HG03064 (cell line): ENCODE measurements around the gene MBP.
"Not testable (repeated sequence)": the region's sequence is repeated elsewhere in the genome, so short reads cannot be mapped to it uniquely, and the experiment has no call there.

Experiments used
- ATAC-seq: cut with Tn5 transposase; IDR thresholded peaks from one replicate; pipeline ENCODE4 v1.9.1; 2021; ENCODE audit warnings: low read depth; ENCODE audit not compliant: unreplicated experiment

The MBP gene

GRCh38 chr18:77035380-77036187, 97.0 kb downstream of the MBP start:
- ATAC-seq: no peak

- ATAC-seq: no peak
Measured at GRCh38 chr18:77033575-77033974, 99.0 kb downstream of the MBP start.

- no peak for ATAC-seq
Measured at GRCh38 chr18:77032181-77032701, 100.3 kb downstream of the MBP start.

DNA sequence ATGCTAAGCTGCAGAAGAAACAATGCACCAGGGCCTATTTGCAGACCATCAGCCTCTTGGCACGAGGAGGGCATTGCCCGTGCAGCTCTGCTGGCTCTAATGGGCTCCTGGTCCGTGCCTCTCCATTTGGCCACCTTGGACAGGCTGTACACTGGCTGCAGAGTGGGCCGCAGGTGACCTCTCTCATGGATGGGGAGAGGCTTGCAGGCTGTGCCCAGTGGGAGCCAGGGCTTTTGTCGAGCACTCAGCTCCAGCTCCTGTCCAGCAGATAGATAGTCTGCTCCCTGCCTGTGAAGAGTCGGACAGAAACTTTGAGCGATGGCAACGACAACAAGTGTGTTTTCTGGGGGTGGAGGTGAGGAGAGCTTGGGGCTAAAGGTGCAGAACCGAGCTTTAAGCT, 100.9 kb downstream of the MBP start:
- no peak for ATAC-seq

- ATAC-seq: no peak
Measured at GRCh38 chr18:77030201-77030600, 102.4 kb downstream of the MBP start.

DNA sequence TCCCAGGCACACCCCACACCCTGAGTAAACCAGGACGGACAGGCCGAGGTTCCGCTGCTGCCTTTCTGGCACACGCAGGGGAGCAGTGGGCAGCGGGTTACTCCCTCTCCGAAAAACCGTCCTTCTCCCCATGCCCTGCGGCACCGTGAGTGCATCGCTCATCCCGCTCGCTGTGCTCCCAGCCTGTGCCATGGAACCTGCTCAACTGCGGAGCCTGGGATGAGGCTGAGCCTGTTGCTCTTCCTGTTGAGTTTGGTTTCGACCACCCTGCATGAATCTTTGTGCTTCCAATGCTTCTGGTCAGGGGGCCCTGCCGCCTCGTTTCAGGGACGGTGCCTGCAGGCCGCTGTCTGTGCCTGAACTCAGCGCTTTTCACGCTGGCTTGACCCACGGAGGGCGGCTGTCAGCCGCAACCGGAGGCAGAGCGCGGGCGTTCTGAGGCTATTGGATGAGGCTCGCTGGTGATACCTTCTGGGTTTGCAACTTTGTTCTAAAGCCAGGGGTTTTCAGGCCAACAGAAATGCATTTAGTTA, 106.7 kb downstream of the MBP start:
- ATAC-seq: no peak

- ATAC-seq: no peak
Measured at GRCh38 chr18:77025123-77025522, 107.5 kb downstream of the MBP start.

- no peak for ATAC-seq
Measured at GRCh38 chr18:77024476-77024875, 108.1 kb downstream of the MBP start.

DNA sequence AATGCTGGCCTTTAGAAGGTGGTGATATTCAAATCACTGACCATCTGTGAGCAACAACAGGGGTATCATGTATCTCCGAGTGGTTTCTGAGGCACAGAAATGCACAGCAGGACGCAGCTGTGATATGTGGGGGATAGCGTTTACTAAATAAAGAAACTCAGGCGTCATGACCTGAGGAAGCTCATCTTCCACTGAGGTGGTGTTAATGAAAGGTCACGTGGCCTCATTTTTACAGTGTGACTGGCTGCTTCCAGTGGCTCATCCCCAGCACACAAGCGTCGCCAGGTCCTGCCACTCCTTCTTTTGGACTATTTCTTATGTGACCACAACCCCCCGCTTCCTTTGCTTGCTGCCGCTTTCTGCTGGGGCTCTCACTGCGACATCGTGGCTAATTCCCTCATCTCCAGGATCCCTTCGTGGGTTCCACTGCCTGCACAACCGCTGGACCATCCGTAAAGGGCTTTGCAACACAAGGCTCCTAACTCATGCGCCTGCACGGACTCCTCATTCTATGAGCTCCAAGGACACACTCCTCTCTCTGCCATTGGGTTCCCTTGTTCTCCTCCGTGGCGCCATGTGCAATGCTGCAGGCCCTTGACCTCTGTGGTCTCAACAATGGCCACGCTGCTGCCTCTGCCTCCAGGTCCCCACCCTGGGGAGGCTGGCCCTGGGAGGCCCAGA, 109.3 kb downstream of the MBP start:
- no peak for ATAC-seq

- no peak for ATAC-seq
Measured at GRCh38 chr18:77022556-77022955, 110.0 kb downstream of the MBP start.

DNA sequence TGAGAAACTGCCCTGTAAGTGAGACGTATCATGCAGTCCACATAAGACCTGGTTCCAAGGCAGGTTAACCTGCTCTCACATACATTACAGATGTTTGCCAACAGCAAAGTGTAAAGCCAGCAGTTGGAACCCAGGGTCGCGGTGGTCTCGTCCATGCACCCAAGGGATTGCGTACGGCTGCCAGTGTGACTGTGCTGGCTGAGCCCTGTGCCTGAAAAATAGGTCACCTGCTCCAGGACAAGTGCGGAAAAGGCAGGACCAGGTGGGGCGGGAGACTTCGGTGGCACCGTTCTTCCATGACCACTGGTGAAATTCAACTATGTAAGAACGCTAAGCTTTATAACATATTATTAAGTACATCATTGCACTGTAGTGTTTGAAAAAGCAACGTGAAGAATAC, 110.5 kb downstream of the MBP start:
- ATAC-seq: no peak

- not testable (repeated sequence) for ATAC-seq
Measured at GRCh38 chr18:77021478-77021877, 111.1 kb downstream of the MBP start.

DNA sequence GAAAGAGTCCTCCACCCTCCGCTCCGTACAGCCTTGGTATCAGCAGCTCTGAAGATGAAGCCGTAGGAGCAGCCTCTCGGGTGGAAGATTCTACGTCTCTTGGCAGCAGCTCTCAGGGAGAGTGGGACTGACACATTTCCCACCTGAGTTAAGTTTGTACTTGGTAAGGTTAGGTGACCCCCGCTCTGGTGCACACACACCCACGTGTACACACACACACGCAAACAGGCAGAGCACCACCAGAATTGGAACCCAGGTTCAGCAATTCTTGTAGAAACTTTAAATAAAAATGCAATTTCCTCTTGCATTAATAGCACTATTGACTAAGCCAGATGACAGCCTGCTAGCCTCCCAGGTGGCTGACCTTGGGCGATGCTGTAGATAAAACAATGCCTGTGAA, 111.5 kb downstream of the MBP start:
- no peak for ATAC-seq

GRCh38 chr18:77020561-77020960, 112.0 kb downstream of the MBP start:
- ATAC-seq: no peak

- no peak for ATAC-seq
Measured at GRCh38 chr18:77019641-77020040, 112.9 kb downstream of the MBP start.

GRCh38 chr18:77018650-77019049, 113.9 kb downstream of the MBP start:
- not testable (repeated sequence) for ATAC-seq

- ATAC-seq: no peak
Measured at GRCh38 chr18:77017355-77017754, 115.2 kb downstream of the MBP start.

GRCh38 chr18:77016936-77017335, 115.6 kb downstream of the MBP start:
- ATAC-seq: no peak

DNA sequence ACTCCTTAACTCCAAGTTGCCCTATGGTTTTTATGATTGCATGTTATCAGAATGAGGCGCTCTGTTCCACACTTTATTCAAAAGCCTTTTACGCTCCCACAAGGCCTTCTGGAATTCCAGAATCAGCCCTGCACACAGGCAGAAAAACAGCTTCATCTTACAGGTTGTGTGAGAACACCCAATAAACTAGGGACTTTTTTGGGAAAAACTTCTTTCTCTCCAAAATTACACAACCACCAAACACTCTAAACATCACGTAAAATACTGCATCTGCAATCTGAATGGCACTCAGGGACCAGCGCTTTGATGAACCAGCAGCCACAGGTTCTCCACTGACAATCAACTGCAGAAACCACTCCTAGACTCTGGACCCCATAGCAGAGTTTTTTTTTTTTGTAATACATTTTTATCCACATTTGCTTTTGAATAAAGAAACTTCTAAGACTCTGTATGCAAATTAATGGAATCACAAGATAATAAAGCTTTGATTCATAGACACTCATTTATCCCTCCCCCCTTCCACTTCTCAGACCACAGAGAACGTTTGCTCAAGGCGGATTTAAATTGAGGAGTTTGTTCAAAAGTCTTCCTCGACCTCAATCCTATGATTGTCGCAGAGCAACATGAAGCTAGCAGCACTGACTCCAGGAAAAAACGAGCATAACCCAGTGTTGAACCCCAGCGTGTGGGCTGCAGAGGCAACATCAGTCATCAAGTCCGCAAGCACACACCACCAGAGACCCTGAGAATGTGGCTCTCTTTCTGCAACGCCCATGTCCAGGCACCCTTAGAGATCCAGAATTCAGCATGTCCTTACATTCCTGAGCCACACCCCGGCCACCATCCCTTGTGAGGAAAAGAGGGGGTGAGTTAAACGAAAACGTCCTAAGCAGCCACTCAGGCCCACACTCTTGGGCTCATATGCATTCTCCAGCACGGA, 116.5 kb downstream of the MBP start:
- ATAC-seq: no peak

DNA sequence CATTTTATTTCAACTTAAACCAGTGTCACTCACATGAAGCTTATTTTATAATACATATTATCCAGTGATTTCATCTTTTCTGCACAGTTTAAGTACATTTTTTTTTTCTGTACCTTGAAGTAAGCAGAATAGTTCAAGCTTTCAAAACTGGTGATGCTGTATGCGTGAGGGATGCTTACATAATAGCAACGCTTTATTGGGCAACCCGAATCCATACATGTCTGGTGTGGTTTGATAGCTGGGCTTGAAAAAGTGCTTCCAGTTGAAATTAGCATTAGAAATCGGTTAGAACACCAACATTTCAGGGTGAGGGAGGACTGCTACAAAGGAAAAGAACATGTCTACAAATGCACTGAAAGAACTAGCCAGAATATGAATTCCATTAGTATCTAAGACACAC, 117.4 kb downstream of the MBP start:
- no peak for ATAC-seq

DNA sequence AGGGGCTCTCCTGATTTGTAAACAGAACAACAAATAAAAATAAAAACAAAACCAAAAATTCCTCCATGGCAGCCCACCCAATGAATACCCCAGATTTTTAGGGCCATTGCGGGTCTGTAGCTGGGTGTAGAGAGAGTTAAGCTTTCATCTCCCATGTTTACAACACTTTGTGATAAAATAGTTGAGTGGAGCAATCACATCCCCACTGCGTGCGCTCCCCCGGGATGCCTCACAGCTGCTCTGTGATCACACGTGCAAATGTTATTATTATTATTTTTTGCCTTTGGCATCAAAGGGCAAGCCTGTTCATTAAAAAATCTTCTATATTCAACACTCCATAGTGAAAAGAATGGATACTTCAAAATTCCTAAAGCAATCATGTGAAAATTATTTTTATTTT, 118.0 kb downstream of the MBP start:
- ATAC-seq: no peak
